Measurements from ENCODE around the gene SLC2A9. TPM values are rescaled to one million over a fixed set of nuclear protein-coding genes. Genes with fewer than 3 reads are reported as not detected.

The SLC2A9 gene
- total RNA-seq, 1 experiment from 2014 or later, result 0.24 TPM

- in situ Hi-C loops (cut with HindIII; ENCODE audit: low pct_unique_long_range_greater_than_20kb, low sequenced_read_pairs), result no loop called here
- no peak for DNase-seq (ENCODE audit: low read depth, low spot score)
Observed at GRCh38 chr4:9895333-9895705, 126.0 kb downstream of the SLC2A9 start.

- no peak for DNase-seq (ENCODE audit: low read depth, low spot score)
- in situ Hi-C loops (cut with HindIII; ENCODE audit: low pct_unique_long_range_greater_than_20kb, low sequenced_read_pairs), result no loop called here
Observed at GRCh38 chr4:9894644-9895332, 126.5 kb downstream of the SLC2A9 start.

GRCh38 chr4:9893329-9894108, 127.8 kb downstream of the SLC2A9 start:
- in situ Hi-C loops (cut with HindIII; ENCODE audit: low pct_unique_long_range_greater_than_20kb, low sequenced_read_pairs), result no loop called here
- no peak for DNase-seq (ENCODE audit: low read depth, low spot score)

GRCh38 chr4:9891740-9892139, 129.6 kb downstream of the SLC2A9 start:
- in situ Hi-C loops (cut with HindIII; ENCODE audit: low pct_unique_long_range_greater_than_20kb, low sequenced_read_pairs), result no loop called here
- DNase-seq (ENCODE audit: low read depth, low spot score), result no peak

- no peak for DNase-seq (ENCODE audit: low read depth, low spot score)
- in situ Hi-C loops (cut with HindIII; ENCODE audit: low pct_unique_long_range_greater_than_20kb, low sequenced_read_pairs), result no loop called here
Observed at GRCh38 chr4:9891056-9891455, 130.2 kb downstream of the SLC2A9 start.

GRCh38 chr4:9889306-9889705, 132.0 kb downstream of the SLC2A9 start:
- no peak for DNase-seq (ENCODE audit: low read depth, low spot score)

GRCh38 chr4:9885958-9886357, 135.3 kb downstream of the SLC2A9 start:
- in situ Hi-C loops (cut with HindIII; ENCODE audit: low pct_unique_long_range_greater_than_20kb, low sequenced_read_pairs), result no loop called here

More at GRCh38 chr4:9889306-9889705, 132.0 kb downstream of the SLC2A9 start:
- in situ Hi-C loops (cut with HindIII; ENCODE audit: low pct_unique_long_range_greater_than_20kb, low sequenced_read_pairs), result no loop called here

GRCh38 chr4:9880406-9881197, 140.7 kb downstream of the SLC2A9 start:
- in situ Hi-C loops (cut with HindIII; ENCODE audit: low pct_unique_long_range_greater_than_20kb, low sequenced_read_pairs), result no loop called here
- no peak for DNase-seq (ENCODE audit: low read depth, low spot score)

More at GRCh38 chr4:9885958-9886357, 135.3 kb downstream of the SLC2A9 start:
- no peak for DNase-seq (ENCODE audit: low read depth, low spot score)

GRCh38 chr4:9877123-9877522, 144.2 kb downstream of the SLC2A9 start:
- in situ Hi-C loops (cut with HindIII; ENCODE audit: low pct_unique_long_range_greater_than_20kb, low sequenced_read_pairs), result no loop called here

GRCh38 chr4:9875516-9875915, 145.8 kb downstream of the SLC2A9 start:
- no peak for DNase-seq (ENCODE audit: low read depth, low spot score)
- in situ Hi-C loops (cut with HindIII; ENCODE audit: low pct_unique_long_range_greater_than_20kb, low sequenced_read_pairs), result no loop called here

More at GRCh38 chr4:9877123-9877522, 144.2 kb downstream of the SLC2A9 start:
- no peak for DNase-seq (ENCODE audit: low read depth, low spot score)

GRCh38 chr4:9874385-9874784, 146.9 kb downstream of the SLC2A9 start:
- no peak for DNase-seq (ENCODE audit: low read depth, low spot score)
- in situ Hi-C loops (cut with HindIII; ENCODE audit: low pct_unique_long_range_greater_than_20kb, low sequenced_read_pairs), result no loop called here

GRCh38 chr4:9870165-9870790, 151.0 kb downstream of the SLC2A9 start:
- in situ Hi-C loops (cut with HindIII; ENCODE audit: low pct_unique_long_range_greater_than_20kb, low sequenced_read_pairs), result no loop called here
- no peak for DNase-seq (ENCODE audit: low read depth, low spot score)

- DNase-seq (ENCODE audit: low read depth, low spot score), result no peak
- in situ Hi-C loops (cut with HindIII; ENCODE audit: low pct_unique_long_range_greater_than_20kb, low sequenced_read_pairs), result no loop called here
Observed at GRCh38 chr4:9867751-9868425, 153.4 kb downstream of the SLC2A9 start.

- no peak for DNase-seq (ENCODE audit: low read depth, low spot score)
- in situ Hi-C loops (cut with HindIII; ENCODE audit: low pct_unique_long_range_greater_than_20kb, low sequenced_read_pairs), result no loop called here
Observed at GRCh38 chr4:9866931-9867330, 154.4 kb downstream of the SLC2A9 start.

- no peak for DNase-seq (ENCODE audit: low read depth, low spot score)
Observed at GRCh38 chr4:9861561-9861960, 159.7 kb downstream of the SLC2A9 start.

GRCh38 chr4:9859810-9860209, 161.5 kb downstream of the SLC2A9 start:
- in situ Hi-C loops (cut with HindIII; ENCODE audit: low pct_unique_long_range_greater_than_20kb, low sequenced_read_pairs), result no loop called here
- no peak for DNase-seq (ENCODE audit: low read depth, low spot score)

More at GRCh38 chr4:9861561-9861960, 159.7 kb downstream of the SLC2A9 start:
- in situ Hi-C loops (cut with HindIII; ENCODE audit: low pct_unique_long_range_greater_than_20kb, low sequenced_read_pairs), result no loop called here

- in situ Hi-C loops (cut with HindIII; ENCODE audit: low pct_unique_long_range_greater_than_20kb, low sequenced_read_pairs), result no loop called here
- no peak for DNase-seq (ENCODE audit: low read depth, low spot score)
Observed at GRCh38 chr4:9849538-9849920, 171.8 kb downstream of the SLC2A9 start.
